GM19193 (cell line): ENCODE measurements around the gene SMIM14.

Experiments used
- POLR2A ChIP-seq: IDR thresholded peaks from 4 replicates; pipeline ENCODE4 v1.6.1; 2011; ENCODE audit not compliant: insufficient read depth, insufficient read length; ENCODE audit errors: extremely low read depth

Gene SMIM14

DNA sequence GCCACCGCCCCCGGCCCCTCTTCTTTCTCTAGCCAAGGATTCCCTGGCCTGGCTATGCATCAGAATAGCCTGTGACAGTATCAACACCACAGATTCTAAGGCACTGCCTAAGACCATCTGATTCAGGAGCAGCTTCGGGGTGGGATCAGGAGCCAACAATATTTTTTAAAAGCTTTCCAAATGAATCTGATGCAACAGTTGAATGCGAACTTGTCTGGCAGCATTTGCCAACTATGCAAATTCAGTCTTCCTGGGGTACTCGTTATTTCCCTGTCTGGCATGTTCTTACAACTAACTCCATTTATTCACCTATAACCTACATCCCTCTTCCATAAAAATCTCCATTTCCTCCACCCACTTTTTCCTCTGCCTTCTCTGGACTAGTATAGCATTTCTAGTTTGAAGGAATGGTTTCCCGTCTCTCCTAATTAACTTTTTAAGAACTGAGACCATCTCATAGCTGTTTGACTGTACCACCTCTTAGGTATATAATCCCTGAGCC, 75.3 kb downstream of the SMIM14 start:
- TF ChIP-seq POLR2A: no peak

DNA sequence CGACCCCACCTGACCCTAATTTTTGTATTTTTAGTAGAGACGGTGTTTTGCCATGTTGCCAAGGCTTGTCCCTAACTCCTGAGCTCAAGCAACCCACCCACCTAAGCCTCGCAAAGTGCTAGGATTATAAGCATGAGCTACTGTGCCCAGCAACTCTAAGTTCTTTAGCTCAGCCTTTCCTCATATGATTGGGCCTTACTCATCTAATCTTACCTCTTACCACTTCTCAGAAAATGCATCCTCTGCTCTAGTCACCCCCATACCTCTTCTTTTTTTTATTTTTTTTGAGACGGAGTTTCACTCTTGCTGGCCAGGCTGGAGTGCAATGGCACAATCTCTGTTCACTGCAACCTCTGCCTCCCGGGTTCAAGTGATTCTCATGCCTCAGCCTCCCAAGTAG, 75.9 kb downstream of the SMIM14 start:
- TF ChIP-seq POLR2A: no peak

DNA sequence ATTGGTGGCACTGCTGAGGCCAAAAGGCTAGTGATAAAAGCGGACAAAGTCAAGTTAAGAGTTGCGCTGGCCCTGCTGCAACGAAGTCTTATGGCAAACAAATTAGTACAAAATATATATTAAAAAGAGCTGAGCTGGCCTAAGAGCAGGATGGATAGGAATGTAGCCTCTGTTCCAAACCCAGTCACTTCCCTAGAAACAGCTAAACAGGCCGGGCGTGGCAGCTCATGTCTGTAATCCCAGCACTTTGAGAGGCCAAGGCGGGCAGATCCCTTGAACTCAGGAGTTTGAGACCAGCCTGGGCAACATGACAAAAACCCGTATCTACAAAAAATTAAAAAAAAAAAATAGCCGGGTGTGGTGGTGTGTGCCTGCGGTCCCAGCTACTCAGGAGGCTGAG, 79.0 kb downstream of the SMIM14 start:
- TF ChIP-seq POLR2A: no peak

DNA sequence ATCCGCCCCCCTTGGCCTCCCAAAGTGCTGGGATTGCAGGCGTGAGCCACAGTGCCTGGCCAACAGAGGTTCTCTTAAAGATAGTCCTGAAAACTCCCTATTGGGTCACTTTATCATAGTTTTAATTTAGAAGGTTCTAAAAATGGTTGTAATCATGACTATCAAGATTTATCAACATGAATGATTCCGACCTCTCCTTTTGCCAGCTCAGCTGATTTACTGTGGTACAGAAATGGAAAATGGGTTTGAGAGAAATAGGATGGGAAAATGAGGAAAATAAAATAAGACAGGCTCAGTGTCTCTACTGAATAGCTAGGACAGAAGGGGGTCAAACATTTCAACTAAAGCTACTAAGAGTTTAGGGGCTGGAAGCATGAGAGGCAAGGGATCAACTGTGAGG, 83.2 kb downstream of the SMIM14 start:
- no peak for TF ChIP-seq POLR2A

DNA sequence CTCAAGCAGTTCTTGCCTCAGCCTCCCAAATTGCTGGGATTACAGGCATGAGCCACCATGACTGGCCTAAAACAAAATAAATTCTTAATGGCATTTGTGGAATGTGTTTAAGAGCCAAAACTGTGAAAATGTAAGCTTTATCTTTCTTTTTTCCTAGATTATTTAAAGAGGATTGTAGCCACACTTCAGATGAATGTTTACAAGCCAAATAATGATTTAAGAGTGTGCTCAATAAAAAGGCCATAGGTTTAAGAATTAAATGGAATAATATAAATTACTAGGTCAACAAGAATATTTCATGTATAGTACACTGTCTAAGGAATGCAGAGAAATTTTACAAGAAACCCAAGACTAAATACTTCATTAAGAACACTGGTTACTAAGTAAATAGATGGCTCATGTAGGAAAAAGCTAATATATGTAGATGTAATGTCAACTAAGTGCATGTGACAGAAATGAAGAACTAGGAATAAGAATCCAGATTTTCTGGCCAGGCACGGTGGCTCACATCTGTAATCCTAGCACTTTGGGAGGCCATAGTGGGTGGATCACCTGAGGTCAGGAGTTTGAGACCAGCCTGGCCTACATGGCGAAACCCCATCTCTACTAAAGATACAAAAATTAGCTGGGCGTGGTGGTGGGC, 90.1 kb downstream of the SMIM14 start:
- no peak for TF ChIP-seq POLR2A

DNA sequence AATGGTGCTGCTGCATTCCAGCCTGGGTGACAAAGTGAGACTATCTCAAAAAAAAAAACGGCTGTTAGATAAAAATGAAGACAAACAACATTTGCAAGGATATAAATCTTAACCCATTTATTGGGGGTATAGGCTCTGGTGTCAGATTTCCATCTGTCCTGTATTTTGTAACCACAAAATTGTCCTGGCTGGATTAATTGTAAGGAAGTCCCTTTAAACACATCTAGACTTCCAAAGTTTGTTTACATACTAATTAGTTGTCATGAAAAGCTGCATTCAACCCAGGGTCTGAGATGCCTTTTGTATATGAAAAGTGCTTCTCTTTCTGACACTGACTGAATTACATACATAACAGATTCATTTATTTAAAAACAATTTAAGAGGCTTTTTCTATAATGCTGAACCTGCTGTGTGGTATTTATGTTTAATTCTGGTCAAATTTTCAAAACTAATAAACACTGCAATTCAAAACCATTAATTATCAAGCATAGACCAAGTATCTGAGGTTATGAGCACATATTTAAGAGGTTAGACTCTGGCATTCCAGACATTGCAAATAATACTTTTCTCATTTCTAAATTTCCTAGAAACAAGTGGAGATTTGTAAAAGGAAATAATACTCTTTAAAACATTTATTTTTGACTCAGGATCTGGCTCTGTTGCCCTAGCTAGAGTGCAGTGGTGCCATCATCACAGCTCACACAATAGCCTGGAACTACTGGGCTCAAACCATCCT, 93.9 kb downstream of the SMIM14 start:
- no peak for TF ChIP-seq POLR2A

DNA sequence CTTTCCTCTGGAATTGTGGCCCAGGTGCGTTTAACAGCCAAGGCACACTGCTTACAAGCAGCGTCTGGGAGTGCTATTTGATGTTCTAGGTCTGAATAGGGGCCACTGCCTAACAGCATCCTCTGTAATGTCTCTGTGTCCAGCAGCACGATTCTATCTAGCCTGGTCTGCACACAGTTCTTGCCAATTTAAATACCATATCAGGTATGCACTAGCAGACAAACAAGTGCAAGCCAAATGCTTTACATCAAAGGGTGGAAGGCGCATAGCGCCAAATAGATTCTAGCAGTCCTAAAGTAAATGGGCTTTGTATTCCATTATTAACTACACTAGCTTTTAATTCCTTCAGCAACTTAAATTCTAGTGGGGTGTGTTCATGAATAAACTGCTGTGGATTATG, 95.6 kb downstream of the SMIM14 start:
- TF ChIP-seq POLR2A: no peak

DNA sequence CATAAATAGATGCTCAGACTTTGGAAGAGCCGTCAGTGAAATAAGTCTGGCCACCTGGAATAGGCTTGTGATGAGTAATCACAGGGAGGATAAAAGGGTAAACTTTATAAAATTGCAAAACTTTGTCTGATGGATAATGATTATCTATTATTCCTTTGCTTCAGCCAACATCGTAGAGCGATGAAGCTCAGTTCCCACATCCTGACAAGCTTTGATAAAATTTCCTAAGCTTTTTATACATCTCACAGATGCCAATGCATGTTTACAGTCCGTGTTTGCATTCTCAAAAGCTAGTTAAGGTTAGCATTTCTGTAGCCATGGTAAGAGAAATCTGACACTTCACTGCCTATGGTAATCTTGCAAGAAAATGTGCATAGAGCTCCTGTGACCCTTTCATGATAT, 96.1 kb downstream of the SMIM14 start:
- TF ChIP-seq POLR2A: no peak

DNA sequence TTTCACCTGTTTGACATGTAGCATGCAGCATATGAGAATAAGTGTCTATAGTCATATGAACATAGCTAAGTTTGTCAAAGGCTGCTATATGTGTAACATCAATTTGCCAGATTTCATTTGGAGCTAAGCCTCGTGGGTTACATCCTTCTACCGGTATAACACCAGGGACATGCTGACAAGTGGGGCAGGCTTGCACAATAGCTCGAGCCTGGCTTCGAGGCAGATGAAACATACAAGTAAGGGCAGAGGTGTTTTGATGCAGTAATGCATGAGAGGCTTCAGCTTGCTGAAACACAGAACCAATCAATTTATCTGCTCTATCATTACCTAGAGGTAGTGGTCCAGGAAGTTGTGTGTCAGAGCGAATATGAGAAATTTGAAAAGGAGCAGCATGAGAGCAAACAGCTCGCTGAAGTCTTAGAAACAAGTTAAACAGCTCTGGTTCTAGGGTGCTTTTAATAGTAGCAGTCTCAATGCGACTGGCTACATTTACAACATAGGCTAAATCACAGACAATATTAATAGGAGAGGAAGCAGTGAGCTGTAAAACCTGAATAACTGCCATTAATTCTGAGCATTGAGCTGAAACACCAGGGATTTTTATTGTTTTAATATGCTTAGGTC, 96.6 kb downstream of the SMIM14 start:
- TF ChIP-seq POLR2A: no peak

DNA sequence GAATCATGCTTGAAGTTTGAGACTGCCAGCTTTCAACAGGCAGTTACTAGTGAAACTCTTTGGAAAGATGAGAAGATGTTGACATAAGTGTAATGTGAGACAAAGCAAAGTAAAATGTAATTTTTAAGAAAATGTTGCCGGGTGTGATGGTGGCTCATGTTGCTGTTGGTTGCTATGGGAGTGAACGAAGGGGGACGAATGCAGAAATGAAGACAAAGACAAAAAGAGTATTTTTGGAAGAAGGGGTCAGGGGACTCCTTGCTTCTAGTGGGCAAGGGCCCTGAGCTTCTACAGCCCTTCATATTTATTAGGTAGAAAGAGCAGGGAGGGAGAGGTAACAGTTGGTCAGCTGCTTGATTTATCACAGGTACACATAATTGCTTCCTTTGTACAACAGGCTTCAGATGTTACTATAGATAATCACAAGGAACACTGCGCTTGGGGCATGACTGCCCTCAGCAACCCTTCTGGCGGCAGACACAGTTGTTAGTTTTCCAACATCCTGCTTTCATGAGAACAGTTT, 99.5 kb downstream of the SMIM14 start:
- TF ChIP-seq POLR2A: no peak

DNA sequence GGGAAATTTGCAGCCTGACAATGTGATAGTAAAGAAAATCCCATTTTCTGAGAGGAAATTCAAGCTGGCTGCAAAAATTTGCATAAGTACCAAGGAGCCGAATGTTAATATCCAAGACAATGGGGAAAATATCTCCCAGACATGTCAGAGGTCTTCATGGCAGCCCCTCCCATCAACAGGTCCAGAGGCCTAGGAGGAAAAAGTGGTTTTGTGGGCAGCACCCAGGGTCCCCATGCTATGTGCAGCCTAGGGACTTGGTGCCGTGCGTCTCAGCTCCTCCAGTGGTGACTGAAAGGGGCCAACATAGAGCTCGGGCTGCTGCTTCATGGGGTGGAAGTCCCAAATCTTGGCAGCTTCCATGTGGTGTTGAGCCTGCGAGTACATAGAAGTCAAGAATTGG, 105.1 kb downstream of the SMIM14 start:
- no peak for TF ChIP-seq POLR2A

DNA sequence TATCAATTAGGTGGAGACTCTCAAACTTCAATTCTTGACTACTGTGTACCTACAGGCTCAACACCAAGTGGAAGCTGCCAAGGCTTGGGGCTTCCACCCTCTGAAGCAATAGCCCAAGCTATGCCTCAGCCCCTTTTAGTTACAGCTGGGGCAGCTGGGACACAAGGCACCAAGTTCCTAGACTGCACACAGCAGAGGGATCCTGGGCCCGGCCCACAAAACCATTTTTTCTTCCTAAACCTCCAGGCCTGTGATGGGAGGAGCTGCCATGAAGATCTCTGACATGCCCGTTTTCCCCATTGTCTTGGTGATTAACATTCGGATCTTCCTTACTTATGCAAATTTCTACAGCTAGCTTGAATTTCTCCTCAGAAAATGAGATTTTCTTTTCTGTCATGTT, 108.0 kb downstream of the SMIM14 start:
- TF ChIP-seq POLR2A: no peak

DNA sequence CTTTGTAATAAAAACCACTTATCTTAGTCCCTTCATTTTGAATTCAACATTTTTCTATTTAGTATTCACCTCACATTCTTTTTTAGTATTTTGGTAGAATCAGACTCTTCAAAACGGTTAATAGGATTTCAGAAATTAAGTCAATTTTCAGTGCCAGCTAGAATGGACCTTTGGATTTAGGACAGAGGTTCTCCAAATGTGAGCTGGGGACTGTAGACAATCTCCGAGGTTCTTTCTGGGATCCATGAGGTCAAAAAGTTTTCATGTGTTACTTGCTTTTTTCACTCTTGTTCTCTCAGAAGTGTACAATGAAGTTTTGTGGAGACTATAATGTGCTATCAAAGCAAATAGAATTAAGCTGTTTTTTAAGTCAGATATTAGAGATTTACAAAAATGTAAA, 109.1 kb downstream of the SMIM14 start:
- TF ChIP-seq POLR2A: no peak

DNA sequence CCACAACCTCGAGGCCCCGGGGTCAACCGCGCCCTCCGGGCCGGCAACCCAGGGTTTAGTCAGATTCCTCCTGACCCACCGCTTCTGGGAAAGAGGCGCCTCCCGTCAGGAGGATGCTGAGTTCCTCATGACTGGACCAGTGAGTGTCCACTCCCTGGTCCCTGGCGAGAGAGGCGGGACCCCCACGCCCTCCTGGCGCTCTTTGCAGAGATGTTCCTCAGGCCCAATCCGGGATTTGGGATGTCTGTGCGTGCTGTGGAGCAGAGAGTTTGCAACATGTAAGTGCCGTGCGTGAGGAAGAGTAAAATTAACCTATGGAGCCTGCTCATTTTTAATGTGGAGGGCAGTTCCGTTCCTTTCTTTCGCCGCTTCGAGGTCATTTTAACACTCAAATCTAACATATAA, 110.6 kb downstream of the SMIM14 start:
- TF ChIP-seq POLR2A: no peak

DNA sequence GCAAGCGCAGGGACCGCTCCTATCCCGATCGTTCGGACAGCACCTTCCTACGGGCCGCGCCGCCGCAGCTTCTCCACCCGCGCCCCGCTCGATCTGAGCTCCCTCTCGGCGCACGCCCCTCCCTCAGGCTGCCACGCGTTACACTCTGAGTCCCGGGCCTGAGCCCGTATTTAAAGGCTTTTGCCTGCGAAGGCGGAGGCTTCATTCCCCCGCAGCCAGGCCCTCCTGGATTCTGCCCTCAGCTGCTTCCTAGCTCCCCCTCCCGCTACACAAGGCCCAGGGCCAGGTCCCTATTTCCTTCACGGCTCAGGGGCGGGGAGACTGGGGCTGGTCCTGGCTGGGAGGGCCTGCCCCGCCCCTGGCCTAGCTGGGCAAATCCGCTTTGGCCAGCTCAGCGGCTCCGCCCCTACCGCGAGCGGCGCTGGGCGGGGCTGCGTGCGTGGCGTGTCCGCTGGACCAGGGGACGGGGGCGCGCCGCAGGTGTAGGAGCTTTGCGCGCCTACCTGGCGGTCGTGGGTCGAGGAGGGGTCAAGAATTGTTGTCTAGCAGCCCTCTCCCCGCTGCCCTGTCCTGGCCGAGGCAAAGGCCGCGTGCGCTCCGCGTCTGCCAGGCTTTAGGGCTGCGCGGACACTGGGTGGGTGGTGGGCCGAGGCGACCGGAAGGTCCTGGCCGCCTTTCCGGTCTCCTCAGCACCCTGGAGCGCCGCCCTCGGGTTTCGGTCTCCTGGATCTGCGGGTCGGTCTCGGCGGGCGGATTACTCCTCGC, 111.2 kb downstream of the SMIM14 start, which contains the start of gene UGDH:
Gene UGDH, minus strand, starts transcription at position 144 of the 765 bp plus-strand sequence. CDS start 5,927 bp downstream, outside the sequence.
- peak; percentile 78 for TF ChIP-seq POLR2A
